MM.1S (cell line): ENCODE measurements around the gene DNAJC22.
"Not testable (repeated sequence)": the region's sequence is repeated elsewhere in the genome, so short reads cannot be mapped to it uniquely, and the experiment has no call there.

ENCODE experiments used
- DNase-seq: peaks from one replicate; pipeline ENCODE4 v3.0.0-alpha.2; 2015
- H2AFZ ChIP-seq: fragments of 300-600 bp; sonication (generic); 2 replicates; pipeline ENCODE4 v1.6.0; 2016; ENCODE audit warnings: antibody characterized with exemption, low read length
- H3F3A ChIP-seq: fragments of 300-600 bp; sonication (generic); 2 replicates; pipeline ENCODE4 v1.6.1; 2016; ENCODE audit warnings: mild to moderate bottlenecking, antibody characterized with exemption, low read length, moderate library complexity, mixed read lengths; ENCODE audit not compliant: insufficient read depth
- H3K27ac ChIP-seq: fragments of 300-600 bp; sonication (generic); 2 replicates; pipeline ENCODE4 v1.5.1; 2016; ENCODE audit warnings: mild to moderate bottlenecking, low read length
- H3K27me3 ChIP-seq: fragments of 300-600 bp; sonication (generic); replicated peaks from 2 replicates; pipeline ENCODE4 v1.6.0; 2016; ENCODE audit warnings: low read length; ENCODE audit not compliant: insufficient read depth
- H3K36me3 ChIP-seq: fragments of 300-600 bp; sonication (generic); replicated peaks from 2 replicates; pipeline ENCODE4 v1.6.1; 2016; ENCODE audit warnings: mild to moderate bottlenecking, low read length, mixed read lengths; ENCODE audit not compliant: insufficient read depth
- H3K4me1 ChIP-seq: fragments of 300-600 bp; sonication (generic); 2 replicates; pipeline ENCODE4 v1.6.1; 2016; ENCODE audit warnings: low read length, mixed read lengths
- H3K4me2 ChIP-seq: fragments of 300-600 bp; sonication (generic); 2 replicates; pipeline ENCODE4 v1.6.0; 2016; ENCODE audit warnings: low read depth, low read length
- H3K4me3 ChIP-seq: fragments of 300-600 bp; sonication (generic); 2 replicates; pipeline ENCODE4 v1.5.1; 2016; ENCODE audit warnings: low read length, mixed read lengths
- H3K79me2 ChIP-seq: fragments of 300-600 bp; sonication (generic); 2 replicates; pipeline ENCODE4 v1.6.1; 2016; ENCODE audit warnings: mixed run types, low read length, mixed read lengths
- H3K9ac ChIP-seq: fragments of 300-600 bp; sonication (generic); 2 replicates; pipeline ENCODE4 v1.6.1; 2016; ENCODE audit warnings: low read length, mixed read lengths
- H3K9me2 ChIP-seq: fragments of 300-600 bp; sonication (generic); replicated peaks from 2 replicates; pipeline ENCODE4 v1.6.1; 2016; ENCODE audit warnings: mild to moderate bottlenecking, low read length, mixed read lengths; ENCODE audit not compliant: insufficient read depth
- H3K9me3 ChIP-seq: fragments of 300-600 bp; sonication (generic); replicated peaks from 2 replicates; pipeline ENCODE4 v1.6.1; 2016; ENCODE audit warnings: mild to moderate bottlenecking, low read length, mixed read lengths; ENCODE audit not compliant: insufficient read depth
- H4K20me1 ChIP-seq: fragments of 300-600 bp; sonication (generic); 2 replicates; pipeline ENCODE4 v1.6.1; 2016; ENCODE audit warnings: mild to moderate bottlenecking, low read length, moderate library complexity, mixed read lengths; ENCODE audit not compliant: insufficient read depth
- EZH2 ChIP-seq: fragments of 300-600 bp; sonication (generic); optimal IDR thresholded peaks from 2 replicates; pipeline ENCODE3; 2017; ENCODE audit warnings: low read depth, mild to moderate bottlenecking, antibody characterized with exemption, low read length, mixed read lengths
- EZH2phosphoT487 ChIP-seq: fragments of 300-600 bp; sonication (generic); IDR thresholded peaks from 2 replicates; pipeline ENCODE4 v1.6.1; 2018; ENCODE audit warnings: antibody characterized with exemption, low read length
- TF ChIP-seq, protein P1 (sequence below): fragments of 300-600 bp; sonication (generic); IDR thresholded peaks from 2 replicates; pipeline ENCODE4 v1.5.1; 2016; ENCODE audit warnings: antibody characterized with exemption, low read length, mixed read lengths

DNAJC22 gene

DNA sequence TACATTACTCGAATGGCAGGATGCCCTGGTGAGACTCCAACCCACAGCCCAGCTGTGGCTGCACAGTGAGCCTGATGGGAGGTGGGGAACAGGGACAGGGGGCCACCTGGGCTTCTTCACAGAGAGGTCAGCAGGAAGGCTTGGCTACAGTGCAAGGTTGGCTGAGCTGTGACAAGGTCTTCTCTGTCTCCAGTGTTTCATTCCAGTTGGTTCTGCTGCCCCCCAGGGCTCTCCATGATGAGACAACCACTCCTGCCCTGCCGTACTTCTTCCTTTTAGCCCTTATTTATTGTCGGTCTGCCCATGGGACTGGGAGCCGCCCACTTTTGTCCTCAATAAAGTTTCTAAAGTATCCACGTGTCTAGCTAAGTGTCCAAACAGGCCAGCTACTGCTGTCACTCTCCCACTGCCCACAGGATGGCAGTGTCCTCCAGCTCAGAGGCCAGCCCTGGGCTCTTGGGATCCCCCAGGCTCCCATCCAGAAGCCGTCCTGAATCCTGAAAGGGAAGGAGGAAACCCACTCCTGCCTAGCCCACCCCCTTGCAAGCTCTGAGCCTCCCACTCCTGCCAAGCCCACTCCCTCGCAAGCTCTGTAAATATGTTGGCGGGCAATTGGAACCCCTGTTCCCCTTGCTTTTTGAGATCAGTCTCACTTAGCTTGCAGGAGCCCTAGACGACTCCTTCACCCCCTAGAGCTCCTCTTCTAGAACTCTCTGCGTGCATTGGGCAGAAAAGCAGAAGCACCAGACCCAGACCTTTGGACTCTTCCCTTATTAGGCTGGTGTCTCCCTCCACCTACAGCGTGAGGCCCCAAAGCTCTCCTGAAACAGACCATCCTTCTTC is 15.1 kb upstream of the DNAJC22 start:
- H3K36me3 ChIP-seq, result no peaks in the 10 kb centered on the region; the same call in 1 of the 2 replicates
- H3K27me3 ChIP-seq, result peaks cover 14% of the 10 kb centered on the region
- DNase-seq, result no peak
- no peak overlapping the region for H3K27ac ChIP-seq
- TF ChIP-seq, protein P1, sequence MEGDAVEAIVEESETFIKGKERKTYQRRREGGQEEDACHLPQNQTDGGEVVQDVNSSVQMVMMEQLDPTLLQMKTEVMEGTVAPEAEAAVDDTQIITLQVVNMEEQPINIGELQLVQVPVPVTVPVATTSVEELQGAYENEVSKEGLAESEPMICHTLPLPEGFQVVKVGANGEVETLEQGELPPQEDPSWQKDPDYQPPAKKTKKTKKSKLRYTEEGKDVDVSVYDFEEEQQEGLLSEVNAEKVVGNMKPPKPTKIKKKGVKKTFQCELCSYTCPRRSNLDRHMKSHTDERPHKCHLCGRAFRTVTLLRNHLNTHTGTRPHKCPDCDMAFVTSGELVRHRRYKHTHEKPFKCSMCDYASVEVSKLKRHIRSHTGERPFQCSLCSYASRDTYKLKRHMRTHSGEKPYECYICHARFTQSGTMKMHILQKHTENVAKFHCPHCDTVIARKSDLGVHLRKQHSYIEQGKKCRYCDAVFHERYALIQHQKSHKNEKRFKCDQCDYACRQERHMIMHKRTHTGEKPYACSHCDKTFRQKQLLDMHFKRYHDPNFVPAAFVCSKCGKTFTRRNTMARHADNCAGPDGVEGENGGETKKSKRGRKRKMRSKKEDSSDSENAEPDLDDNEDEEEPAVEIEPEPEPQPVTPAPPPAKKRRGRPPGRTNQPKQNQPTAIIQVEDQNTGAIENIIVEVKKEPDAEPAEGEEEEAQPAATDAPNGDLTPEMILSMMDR, result peak; percentile 47
- TF ChIP-seq EZH2phosphoT487 (no peak), EZH2 (no peak)
- no peaks in the 10 kb centered on the region for H3K9me3 ChIP-seq
- no peaks in the 10 kb centered on the region for H3K9me2 ChIP-seq
- no peaks in the 10 kb centered on the region for H3K4me1 ChIP-seq
- no peaks in the 10 kb centered on the region for H3K79me2 ChIP-seq
- no peak overlapping the region for H3K4me3 ChIP-seq
- H4K20me1 ChIP-seq, result no peaks in the 10 kb centered on the region
- H3K4me2 ChIP-seq, result no peak overlapping the region
- no peak overlapping the region for H2AFZ ChIP-seq
- peaks cover 16% of the 10 kb centered on the region for H3F3A ChIP-seq
- no peak overlapping the region for H3K9ac ChIP-seq

GRCh38 chr12:49332441-49332861 is 14.2 kb upstream of the DNAJC22 start:
- Histone ChIP-seq H3K27me3 (peaks cover 14% of the 10 kb centered on the region), H3K9ac (no peak overlapping the region), H3K9me3 (no peaks in the 10 kb centered on the region), H3K4me1 (no peaks in the 10 kb centered on the region), H2AFZ (no peak overlapping the region), H3K9me2 (no peaks in the 10 kb centered on the region), H3K4me3 (no peak overlapping the region), H3K4me2 (no peak overlapping the region), H3K79me2 (no peaks in the 10 kb centered on the region), H3K27ac (no peak overlapping the region), H4K20me1 (no peaks in the 10 kb centered on the region), H3K36me3 (no peaks in the 10 kb centered on the region), H3F3A (peaks cover 16% of the 10 kb centered on the region)
- no peak for DNase-seq
- no peak for TF ChIP-seq EZH2
- TF ChIP-seq, protein P1, result no peak
- TF ChIP-seq EZH2phosphoT487, result no peak

DNA sequence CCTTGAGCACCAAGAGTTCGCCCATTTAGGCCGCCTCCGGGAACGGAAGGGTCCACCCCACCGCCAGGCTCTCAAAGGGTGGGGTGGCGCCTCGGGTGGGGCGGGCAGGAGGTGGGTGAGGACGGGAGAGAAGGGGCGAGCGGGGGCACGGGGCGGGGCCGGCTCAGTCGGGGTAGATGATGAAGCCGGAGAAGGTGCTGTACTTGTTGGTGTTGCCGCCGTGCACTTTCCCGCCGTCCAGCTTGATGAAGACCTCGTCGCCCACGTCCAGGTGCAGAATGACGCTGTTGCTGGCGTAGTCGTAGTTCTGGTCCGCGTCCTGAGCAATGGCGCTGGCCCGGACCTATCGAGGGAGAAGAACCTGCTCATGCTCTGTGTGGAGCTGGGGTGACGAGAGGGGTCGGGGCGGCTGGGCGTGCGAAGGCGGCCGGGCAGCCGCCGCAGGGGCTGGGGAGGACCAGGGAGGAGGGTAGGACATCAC is 13.8 kb upstream of the DNAJC22 start:
- Histone ChIP-seq H3K27ac (no peak overlapping the region), H3K9ac (no peak overlapping the region), H2AFZ (no peak overlapping the region), H3K79me2 (no peaks in the 10 kb centered on the region), H3K27me3 (peaks cover 19% of the 10 kb centered on the region), H3F3A (peaks cover 16% of the 10 kb centered on the region), H3K4me3 (no peak overlapping the region), H3K9me2 (no peaks in the 10 kb centered on the region), H3K9me3 (no peaks in the 10 kb centered on the region), H3K4me1 (no peaks in the 10 kb centered on the region), H3K36me3 (no peaks in the 10 kb centered on the region), H3K4me2 (no peak overlapping the region), H4K20me1 (no peaks in the 10 kb centered on the region)
- DNase-seq, result no peak
- no peak for TF ChIP-seq EZH2phosphoT487
- TF ChIP-seq, protein P1, result no peak
- TF ChIP-seq EZH2, result no peak

GRCh38 chr12:49333778-49334177 is 12.9 kb upstream of the DNAJC22 start:
- not testable (repeated sequence) for H3K79me2 ChIP-seq, DNase-seq, H3K9me3 ChIP-seq, H3K9me2 ChIP-seq, H3K4me3 ChIP-seq, H3K9ac ChIP-seq, H3K4me1 ChIP-seq, H2AFZ ChIP-seq, H4K20me1 ChIP-seq, H3K36me3 ChIP-seq, H3K27ac ChIP-seq, H3K4me2 ChIP-seq
- Histone ChIP-seq H3K27me3 (peaks cover 28% of the 10 kb centered on the region), H3F3A (peaks cover 16% of the 10 kb centered on the region)
